Measurements from ENCODE around the gene DSCAML1.

DSCAML1 gene

DNA sequence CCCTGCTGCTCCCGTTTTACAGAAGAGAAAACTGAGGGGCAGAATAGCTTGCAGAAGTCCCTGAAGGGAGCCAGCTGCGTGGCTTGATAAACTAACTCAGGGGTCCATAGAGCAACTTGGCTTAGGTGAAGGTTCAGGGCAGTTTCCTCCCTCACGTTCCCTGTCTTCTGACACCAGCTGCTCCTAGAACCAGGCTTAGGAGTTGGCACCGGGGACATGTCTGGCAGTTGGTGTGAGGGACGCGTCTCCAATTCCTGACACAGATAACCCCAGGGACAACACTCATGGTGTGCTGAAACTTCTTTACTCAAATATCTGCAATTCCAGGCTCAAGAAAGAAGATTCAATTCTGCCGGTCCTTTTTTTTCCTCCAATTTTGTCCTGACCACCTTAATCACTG lies 85.7 kb downstream of the DSCAML1 start:
- Mint-ChIP-seq H3K4me3 (no peak overlapping the region), H3K9me3 (no peaks in the 10 kb centered on the region), H3K36me3 (ENCODE audit: low read depth) (no peaks in the 10 kb centered on the region), H3K4me1 (ENCODE audit: low read depth) (no peaks in the 10 kb centered on the region), H3K27ac (no peak overlapping the region), H3K27me3 (ENCODE audit: low read depth) (peaks cover 3% of the 10 kb centered on the region)

DNA sequence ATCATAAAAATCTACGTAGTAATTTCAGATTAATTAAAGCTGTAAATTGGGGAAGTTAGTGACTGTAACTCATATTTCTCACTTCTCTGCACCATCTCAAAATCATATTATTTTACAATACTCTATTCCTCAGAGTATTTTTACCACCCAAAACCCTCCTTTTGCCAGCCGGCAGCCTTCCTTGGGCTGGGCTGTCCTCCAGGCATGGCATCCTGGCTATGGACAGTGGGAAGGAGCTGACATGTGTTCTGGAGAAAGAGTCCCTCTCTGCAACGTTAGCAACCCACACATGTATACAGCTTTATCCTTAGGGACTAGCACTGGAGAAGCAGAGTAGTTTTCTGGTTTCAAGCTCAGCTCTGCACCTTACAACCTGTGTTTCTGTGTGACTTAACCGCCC lies 86.8 kb downstream of the DSCAML1 start:
- no peaks in the 10 kb centered on the region for H3K36me3 Mint-ChIP-seq (ENCODE audit: low read depth)
- no peak overlapping the region for H3K4me3 Mint-ChIP-seq
- H3K4me1 Mint-ChIP-seq (ENCODE audit: low read depth) = no peaks in the 10 kb centered on the region
- peaks cover 4% of the 10 kb centered on the region for H3K27me3 Mint-ChIP-seq (ENCODE audit: low read depth)
- H3K9me3 Mint-ChIP-seq = no peaks in the 10 kb centered on the region
- H3K27ac Mint-ChIP-seq = no peak overlapping the region

DNA sequence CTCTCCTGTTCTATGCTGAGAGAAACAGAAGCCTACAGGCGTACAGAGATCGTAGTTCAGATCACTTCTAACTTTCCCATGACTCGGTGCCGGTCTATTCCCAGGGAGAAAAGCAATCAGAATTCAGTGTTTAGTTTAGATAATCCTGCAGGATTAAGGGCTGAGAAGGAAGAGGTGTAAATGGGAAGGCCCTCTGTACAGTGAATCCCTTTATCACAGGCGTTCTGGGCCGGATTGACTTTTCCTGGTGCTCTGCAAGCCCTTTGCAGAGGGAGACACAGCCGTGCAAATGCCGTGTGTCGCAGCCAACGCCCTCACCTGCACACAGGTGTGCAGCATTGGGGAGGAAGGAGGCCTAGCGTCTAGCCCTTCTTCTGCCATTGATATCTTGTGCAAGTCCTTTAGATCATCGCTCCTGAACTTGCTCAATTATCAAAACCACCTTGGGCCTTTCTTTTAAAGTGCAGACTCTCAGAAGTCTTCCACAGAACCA lies 90.6 kb downstream of the DSCAML1 start:
- Mint-ChIP-seq H3K27ac (no peak overlapping the region), H3K4me3 (no peak overlapping the region), H3K27me3 (ENCODE audit: low read depth) (peaks cover 12% of the 10 kb centered on the region), H3K36me3 (ENCODE audit: low read depth) (no peaks in the 10 kb centered on the region), H3K4me1 (ENCODE audit: low read depth) (peaks cover 6% of the 10 kb centered on the region), H3K9me3 (no peaks in the 10 kb centered on the region)

DNA sequence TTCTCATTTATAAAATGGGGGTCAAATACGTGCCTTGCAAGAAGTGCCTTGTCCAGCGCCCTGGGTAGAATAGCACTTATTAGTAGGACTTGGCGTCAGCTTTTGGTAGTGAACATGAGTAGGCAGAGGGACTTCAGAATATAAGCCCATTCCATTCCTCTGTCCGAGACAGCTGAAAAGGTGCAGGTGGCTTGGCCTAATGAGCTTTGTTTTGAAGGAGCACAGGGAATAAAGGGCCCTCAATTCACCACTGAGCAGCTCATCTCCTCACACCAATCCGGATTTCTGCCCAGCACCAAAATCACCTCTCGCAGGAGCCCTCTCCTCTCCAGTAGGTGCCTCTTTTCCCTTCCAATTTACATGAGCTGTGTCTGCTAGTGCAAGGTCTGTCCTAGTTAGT lies 91.2 kb downstream of the DSCAML1 start:
- H3K4me1 Mint-ChIP-seq (ENCODE audit: low read depth) = peaks cover 6% of the 10 kb centered on the region
- no peak overlapping the region for H3K4me3 Mint-ChIP-seq
- no peak overlapping the region for H3K27ac Mint-ChIP-seq
- H3K9me3 Mint-ChIP-seq = no peaks in the 10 kb centered on the region
- H3K36me3 Mint-ChIP-seq (ENCODE audit: low read depth) = no peaks in the 10 kb centered on the region
- peaks cover 12% of the 10 kb centered on the region for H3K27me3 Mint-ChIP-seq (ENCODE audit: low read depth)

DNA sequence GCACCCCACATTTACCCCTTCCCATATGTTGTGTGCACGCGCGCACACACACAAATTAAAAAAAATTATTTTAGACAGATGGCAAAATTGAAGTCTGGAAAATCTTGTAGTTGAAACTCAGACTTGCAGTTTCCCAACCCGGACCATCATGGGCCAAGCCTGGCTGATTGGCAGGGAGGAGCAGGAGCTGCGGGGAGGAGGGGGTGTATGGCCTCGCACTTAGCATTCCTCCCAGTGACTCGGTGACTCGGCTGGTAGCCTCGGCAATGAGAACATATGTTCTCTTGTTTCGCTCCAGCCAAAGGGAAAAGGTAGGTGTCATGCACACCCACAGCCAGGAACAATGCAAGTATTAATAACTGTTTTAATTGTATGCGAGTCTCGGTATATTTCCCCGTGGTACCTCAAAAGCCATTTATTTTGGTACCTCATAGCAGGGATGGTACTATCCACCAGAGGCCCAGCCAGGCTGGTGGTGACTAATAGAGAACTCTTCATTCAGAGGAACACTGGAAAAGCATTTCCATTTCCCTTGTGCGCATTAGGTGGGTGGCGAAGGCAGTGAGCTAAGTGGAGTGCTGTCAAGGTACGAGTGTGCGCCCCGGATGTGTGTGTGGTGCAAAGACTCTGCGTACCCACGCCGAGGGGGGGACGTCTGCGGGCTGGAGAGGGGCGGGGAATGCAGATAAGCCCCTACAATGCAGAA lies 92.5 kb downstream of the DSCAML1 start:
- Mint-ChIP-seq H3K27ac (no peak overlapping the region), H3K4me3 (no peak overlapping the region), H3K27me3 (ENCODE audit: low read depth) (peaks cover 12% of the 10 kb centered on the region), H3K36me3 (ENCODE audit: low read depth) (no peaks in the 10 kb centered on the region), H3K9me3 (no peaks in the 10 kb centered on the region), H3K4me1 (ENCODE audit: low read depth) (peaks cover 6% of the 10 kb centered on the region)

DNA sequence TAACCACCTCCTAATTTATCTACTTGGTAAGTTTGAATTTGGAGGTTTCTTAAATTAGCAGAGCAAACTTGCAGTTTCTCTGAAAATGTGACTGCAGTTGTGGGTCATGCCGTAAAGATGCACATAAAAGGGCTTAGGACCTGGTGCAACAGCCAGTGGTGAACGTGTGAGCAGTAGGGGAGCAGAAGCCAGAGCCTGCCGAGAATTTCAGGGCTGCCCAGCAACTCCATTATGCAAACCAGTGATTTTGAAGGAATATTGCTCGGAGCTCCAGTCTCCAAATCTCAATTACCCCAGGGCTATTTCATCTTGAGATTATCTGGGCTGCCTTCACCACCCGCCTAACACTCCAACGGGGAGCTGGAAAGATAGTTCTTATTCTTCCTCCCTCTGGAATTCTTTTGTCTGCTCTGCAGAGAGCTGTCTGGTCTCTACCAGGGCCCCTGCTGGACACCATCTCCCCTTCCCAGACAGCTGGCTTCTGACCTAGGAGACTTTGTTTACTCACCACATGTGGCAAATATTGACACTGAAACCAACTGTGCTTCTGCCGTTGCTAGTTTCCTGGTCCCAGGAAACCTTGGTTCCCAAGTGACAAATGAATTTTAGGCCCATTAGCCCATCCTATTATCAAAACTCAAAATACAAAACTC lies 93.9 kb downstream of the DSCAML1 start:
- H3K4me1 Mint-ChIP-seq (ENCODE audit: low read depth) = peaks cover 6% of the 10 kb centered on the region
- H3K9me3 Mint-ChIP-seq = no peaks in the 10 kb centered on the region
- no peak overlapping the region for H3K27ac Mint-ChIP-seq
- H3K36me3 Mint-ChIP-seq (ENCODE audit: low read depth) = no peaks in the 10 kb centered on the region
- peaks cover 12% of the 10 kb centered on the region for H3K27me3 Mint-ChIP-seq (ENCODE audit: low read depth)
- no peak overlapping the region for H3K4me3 Mint-ChIP-seq

DNA sequence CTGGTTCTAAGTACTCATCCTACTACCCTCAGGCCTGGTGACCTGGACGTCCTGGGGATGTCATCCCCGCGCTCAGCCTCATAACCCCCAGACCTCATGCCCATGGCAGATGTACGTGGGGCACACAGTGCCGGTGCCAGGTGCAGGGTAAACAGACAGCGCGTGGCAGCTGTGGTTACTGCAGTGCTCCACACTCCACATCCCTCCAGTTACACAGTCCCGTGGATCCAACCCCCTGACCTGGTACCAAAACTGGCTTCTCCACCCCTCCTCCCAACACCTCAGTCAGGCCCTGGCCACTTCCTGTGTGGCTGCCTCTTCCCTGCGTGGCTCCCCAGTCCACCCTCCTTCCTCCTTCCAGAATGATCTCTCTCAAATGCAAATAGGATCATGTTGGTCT lies 95.2 kb downstream of the DSCAML1 start:
- Mint-ChIP-seq H3K27me3 (ENCODE audit: low read depth) (peaks cover 12% of the 10 kb centered on the region), H3K4me3 (no peak overlapping the region), H3K27ac (no peak overlapping the region), H3K36me3 (ENCODE audit: low read depth) (no peaks in the 10 kb centered on the region), H3K4me1 (ENCODE audit: low read depth) (peaks cover 6% of the 10 kb centered on the region), H3K9me3 (no peaks in the 10 kb centered on the region)

DNA sequence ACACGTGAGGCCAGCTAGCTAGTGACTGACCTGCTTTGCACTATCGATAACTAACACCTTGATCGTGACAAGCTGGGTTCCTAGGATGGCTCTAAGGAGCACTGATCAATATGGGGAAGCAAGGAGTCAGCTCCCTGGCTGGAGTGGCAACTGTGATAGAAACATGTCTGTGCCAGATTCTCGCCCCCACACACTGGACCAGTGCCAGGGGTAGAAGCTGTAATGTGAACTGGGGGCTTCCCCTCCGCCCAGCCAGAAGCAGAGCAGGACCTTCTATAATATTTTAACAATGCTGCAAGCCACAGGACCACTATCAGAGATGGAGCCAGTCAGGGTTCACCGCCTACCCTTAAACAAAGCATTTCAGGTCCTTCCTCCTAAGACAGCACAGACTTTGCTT lies 96.5 kb downstream of the DSCAML1 start:
- Mint-ChIP-seq H3K4me1 (ENCODE audit: low read depth) (peaks cover 6% of the 10 kb centered on the region), H3K4me3 (no peak overlapping the region), H3K36me3 (ENCODE audit: low read depth) (no peaks in the 10 kb centered on the region), H3K9me3 (no peaks in the 10 kb centered on the region), H3K27me3 (ENCODE audit: low read depth) (peaks cover 10% of the 10 kb centered on the region), H3K27ac (no peak overlapping the region)

DNA sequence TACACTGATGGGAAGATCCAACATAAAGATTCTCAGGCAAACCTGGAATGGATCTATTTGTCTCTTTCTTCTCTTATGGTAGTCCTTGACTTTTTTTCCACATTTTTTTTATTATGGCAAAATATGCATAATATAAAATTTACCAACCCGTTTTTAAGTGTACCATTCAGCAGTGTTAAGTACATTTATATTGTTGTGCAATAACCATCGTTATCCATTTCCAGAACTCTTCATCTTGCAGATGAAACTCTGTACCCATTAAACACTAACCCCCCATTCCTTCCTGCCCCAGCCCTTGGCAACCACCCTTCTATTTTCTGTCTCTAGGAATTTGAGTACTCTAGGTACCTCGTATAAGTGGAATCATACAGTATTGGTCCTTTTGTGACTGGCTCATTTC lies 99.7 kb downstream of the DSCAML1 start:
- H3K27ac Mint-ChIP-seq = no peak overlapping the region
- H3K4me3 Mint-ChIP-seq = no peak overlapping the region
- H3K27me3 Mint-ChIP-seq (ENCODE audit: low read depth) = peaks cover 6% of the 10 kb centered on the region
- H3K36me3 Mint-ChIP-seq (ENCODE audit: low read depth) = no peaks in the 10 kb centered on the region
- peaks cover 6% of the 10 kb centered on the region for H3K4me1 Mint-ChIP-seq (ENCODE audit: low read depth)
- H3K9me3 Mint-ChIP-seq = no peaks in the 10 kb centered on the region

DNA sequence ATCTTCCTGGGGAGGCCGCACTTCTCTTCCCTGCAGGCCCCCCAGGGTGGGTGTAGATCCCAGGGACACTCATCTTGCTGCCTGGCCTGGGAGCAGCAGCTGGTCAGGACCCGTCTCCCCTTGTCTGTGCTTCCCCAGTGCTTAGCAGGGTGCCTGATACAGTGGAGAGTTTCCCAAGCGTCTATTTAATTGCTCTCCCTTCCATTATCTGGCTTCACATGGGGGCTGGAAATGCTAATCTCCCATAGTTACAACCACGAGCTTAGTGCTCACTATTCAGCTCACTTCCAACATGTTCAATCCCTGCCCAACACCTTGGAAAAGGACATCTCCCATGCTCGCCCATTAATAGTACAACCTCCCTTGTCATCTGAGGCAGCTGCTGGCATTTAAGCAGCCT lies 100.5 kb downstream of the DSCAML1 start:
- Mint-ChIP-seq H3K27me3 (ENCODE audit: low read depth) (peaks cover 4% of the 10 kb centered on the region), H3K9me3 (no peaks in the 10 kb centered on the region), H3K4me1 (ENCODE audit: low read depth) (no peaks in the 10 kb centered on the region), H3K4me3 (no peak overlapping the region), H3K27ac (no peak overlapping the region), H3K36me3 (ENCODE audit: low read depth) (no peaks in the 10 kb centered on the region)

DNA sequence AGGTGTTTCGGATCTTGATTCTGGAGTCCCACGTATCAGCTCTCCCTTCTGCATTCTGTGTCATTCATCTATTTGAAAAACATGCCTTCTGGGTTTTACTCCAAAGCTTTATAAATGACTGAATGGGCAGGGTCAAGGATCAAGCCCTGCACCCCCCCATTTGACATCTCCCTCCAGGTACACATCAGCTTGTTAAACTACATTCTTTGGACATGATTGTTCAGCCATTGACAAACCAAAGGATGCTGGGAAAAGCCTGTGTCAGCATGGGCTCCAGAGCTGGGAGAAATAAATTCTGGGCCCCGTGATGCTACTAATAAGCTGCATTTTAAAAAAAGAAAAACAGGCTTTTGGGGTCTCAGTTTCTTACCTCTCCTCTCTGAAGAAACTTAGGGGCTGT lies 103.7 kb downstream of the DSCAML1 start:
- Mint-ChIP-seq H3K4me1 (ENCODE audit: low read depth) (no peaks in the 10 kb centered on the region), H3K27me3 (ENCODE audit: low read depth) (peaks cover 4% of the 10 kb centered on the region), H3K36me3 (ENCODE audit: low read depth) (no peaks in the 10 kb centered on the region), H3K9me3 (no peaks in the 10 kb centered on the region), H3K27ac (no peak overlapping the region), H3K4me3 (no peak overlapping the region)

DNA sequence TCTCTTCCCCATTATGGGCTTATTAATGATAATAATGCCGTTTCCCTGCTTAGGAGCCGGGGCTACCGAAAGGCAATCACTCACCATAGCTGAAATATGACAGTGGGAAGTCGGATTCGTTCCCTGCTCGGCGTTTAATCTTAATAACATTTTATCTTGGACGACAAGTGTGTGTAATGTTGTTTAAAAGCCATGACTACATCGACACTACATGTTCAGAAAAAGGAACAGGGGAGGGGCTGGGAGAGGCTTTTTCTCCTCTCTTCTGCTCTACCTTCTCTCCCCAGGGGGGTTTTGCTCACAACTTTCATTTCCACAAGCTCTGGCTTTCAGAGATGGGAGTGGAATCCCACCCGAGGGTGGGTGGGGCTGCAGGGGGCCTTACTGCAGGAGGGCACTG lies 105.5 kb downstream of the DSCAML1 start:
- H3K27me3 Mint-ChIP-seq (ENCODE audit: low read depth) = peaks cover 4% of the 10 kb centered on the region
- no peak overlapping the region for H3K4me3 Mint-ChIP-seq
- H3K27ac Mint-ChIP-seq = no peak overlapping the region
- H3K36me3 Mint-ChIP-seq (ENCODE audit: low read depth) = no peaks in the 10 kb centered on the region
- H3K4me1 Mint-ChIP-seq (ENCODE audit: low read depth) = no peaks in the 10 kb centered on the region
- no peaks in the 10 kb centered on the region for H3K9me3 Mint-ChIP-seq

DNA sequence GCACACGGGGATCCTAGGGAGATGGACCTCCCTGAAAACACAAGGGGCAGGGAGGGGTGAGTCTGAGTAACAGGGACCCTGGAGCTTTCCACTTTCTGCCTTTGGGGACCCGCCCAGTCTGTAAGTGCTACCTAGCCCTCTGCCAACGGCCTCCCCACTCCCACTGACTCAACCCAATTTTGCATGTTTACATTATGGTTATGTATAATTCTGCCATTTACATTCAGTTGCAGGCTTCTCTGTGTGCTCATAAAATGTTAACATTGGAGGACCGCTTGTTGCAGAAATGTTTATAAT lies 105.8 kb downstream of the DSCAML1 start:
- Mint-ChIP-seq H3K36me3 (ENCODE audit: low read depth) (no peaks in the 10 kb centered on the region), H3K4me3 (no peak overlapping the region), H3K27ac (no peak overlapping the region), H3K9me3 (no peaks in the 10 kb centered on the region), H3K4me1 (ENCODE audit: low read depth) (no peaks in the 10 kb centered on the region), H3K27me3 (ENCODE audit: low read depth) (peaks cover 4% of the 10 kb centered on the region)

DNA sequence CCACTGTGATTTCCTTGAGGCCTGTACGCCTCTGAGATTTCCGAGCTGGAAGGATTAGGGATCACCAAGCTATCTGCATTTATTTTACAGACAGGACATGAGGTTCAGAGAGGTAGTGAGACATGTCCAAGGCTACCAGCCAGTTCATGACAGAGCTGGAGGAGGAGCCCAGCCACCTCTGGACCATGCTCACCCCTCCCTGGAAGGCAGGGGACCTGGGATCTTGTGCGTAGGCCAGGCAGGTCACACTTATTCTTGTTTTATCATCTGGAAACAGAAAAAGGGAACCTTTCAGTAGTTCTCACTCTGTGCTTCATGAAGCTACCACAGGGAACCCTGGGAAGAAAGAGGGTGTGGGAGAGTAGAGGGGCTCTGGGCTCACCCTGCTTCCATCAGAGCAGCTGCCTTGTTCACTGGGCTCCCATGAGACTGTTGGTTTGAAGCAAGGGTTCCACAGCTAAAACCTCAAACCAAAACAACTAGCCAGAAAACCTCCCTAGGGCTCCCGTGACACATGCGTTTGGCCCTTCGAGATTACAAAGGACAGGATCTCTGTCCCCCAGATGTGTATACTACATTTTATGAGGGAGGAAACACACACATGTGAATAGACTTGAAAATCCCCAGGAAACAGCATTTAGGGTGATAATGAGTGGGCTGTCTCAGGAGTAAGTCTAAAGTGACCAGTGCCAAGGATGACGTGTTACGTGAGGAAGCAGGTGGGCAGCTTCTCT lies 106.4 kb downstream of the DSCAML1 start:
- H3K4me3 Mint-ChIP-seq = no peak overlapping the region
- peaks cover 4% of the 10 kb centered on the region for H3K27me3 Mint-ChIP-seq (ENCODE audit: low read depth)
- H3K4me1 Mint-ChIP-seq (ENCODE audit: low read depth) = no peaks in the 10 kb centered on the region
- no peak overlapping the region for H3K27ac Mint-ChIP-seq
- H3K9me3 Mint-ChIP-seq = no peaks in the 10 kb centered on the region
- H3K36me3 Mint-ChIP-seq (ENCODE audit: low read depth) = no peaks in the 10 kb centered on the region

DNA sequence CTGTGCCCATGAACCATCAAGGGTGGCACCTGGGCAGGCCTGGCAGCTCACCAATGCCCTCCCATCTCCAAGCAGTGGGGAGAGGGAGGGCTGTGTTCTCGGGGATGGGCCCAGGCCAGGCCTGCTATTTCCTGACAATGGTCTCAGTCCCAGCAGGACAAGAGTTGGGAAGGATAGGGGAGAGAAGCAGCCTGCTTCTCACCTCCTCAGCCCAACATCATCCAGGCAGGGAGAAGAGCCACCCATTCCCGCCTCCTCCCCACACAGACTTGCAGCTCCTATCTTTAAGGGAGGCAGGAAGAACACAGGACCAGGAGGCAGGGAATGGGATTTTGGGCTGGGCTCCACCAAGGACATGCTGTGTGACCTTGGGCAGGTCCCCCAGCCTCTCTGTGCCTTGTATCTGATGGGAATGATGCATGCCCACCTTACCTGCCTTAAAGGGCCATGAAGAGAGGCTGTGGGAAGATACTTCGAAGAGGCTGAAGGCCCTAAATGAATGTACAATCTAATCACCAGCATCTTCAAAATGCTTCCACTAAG lies 108.7 kb downstream of the DSCAML1 start:
- no peak overlapping the region for H3K4me3 Mint-ChIP-seq

More for the DNA sequence above, 108.7 kb downstream of the DSCAML1 start:
- Mint-ChIP-seq H3K36me3 (ENCODE audit: low read depth) (no peaks in the 10 kb centered on the region), H3K27me3 (ENCODE audit: low read depth) (peaks cover 9% of the 10 kb centered on the region), H3K27ac (no peak overlapping the region), H3K4me1 (ENCODE audit: low read depth) (no peaks in the 10 kb centered on the region), H3K9me3 (no peaks in the 10 kb centered on the region)

Data from T-helper 1 cell treated with Interleukin-12 subunit alpha and Interleukin-12 subunit beta and Interleukin-4 antibody, amounts not matched to agents 30 μg/mL and 1 μg/mL, for 36 hours (primary cell).